HepG2 (cell line): ENCODE data around the gene ECM1.

Source experiments
- ASH2L ChIP-seq: fragments of 300-600, 200-600 bp; sonication (generic); IDR thresholded peaks from 2 replicates; pipeline ENCODE4 v1.7.0; 2017; ENCODE audit warnings: low read depth, mild to moderate bottlenecking, moderate library complexity, mixed read lengths, low read length; ENCODE audit not compliant: insufficient read length
- ELF4 ChIP-seq: sonication (generic); formaldehyde crosslinking; IDR thresholded peaks from 2 replicates; pipeline ENCODE4 v1.5.0; 2020; ENCODE audit warnings: missing genetic modification reagents, mild to moderate bottlenecking, moderate library complexity, borderline replicate concordance
- HCFC1 ChIP-seq: fragments of 150-350 bp; IDR thresholded peaks from 2 replicates; pipeline ENCODE4 v1.6.1; 2014; ENCODE audit warnings: low read depth, low read length
- KMT2A ChIP-seq: sonication (generic); formaldehyde crosslinking; IDR thresholded peaks from 2 replicates; pipeline ENCODE4 v1.4.0; 2020; ENCODE audit warnings: missing genetic modification reagents
- MED1 ChIP-seq: sonication (generic); formaldehyde crosslinking; IDR thresholded peaks from 2 replicates; pipeline ENCODE4 v1.4.0; 2020; ENCODE audit warnings: missing genetic modification reagents
- RFX5 ChIP-seq: IDR thresholded peaks from 2 replicates; pipeline ENCODE4 v1.6.1; 2011; ENCODE audit warnings: low read depth, low read length, improper control_type of control experiment
- TCF7 ChIP-seq: sonication (generic); IDR thresholded peaks from 2 replicates; pipeline ENCODE4 v1.6.1; 2016; ENCODE audit warnings: antibody characterized with exemption, low read depth
- ZBTB44 ChIP-seq: sonication (generic); formaldehyde crosslinking; IDR thresholded peaks from 2 replicates; pipeline ENCODE4 v1.4.0; 2020; ENCODE audit warnings: missing genetic modification reagents
- ZNF580 ChIP-seq: IDR thresholded peaks from 2 replicates; pipeline ENCODE4 v1.6.1; 2016; ENCODE audit warnings: low read depth, borderline replicate concordance

- no peak for TF ChIP-seq ZNF580
- no peak for TF ChIP-seq ZBTB44
- 0 out of 2 replicates have a peak, but pooled peaks have one; percentile 5 for TF ChIP-seq MED1 (CRISPR knock-in tag)
- TF ChIP-seq HCFC1 = no peak
- TF ChIP-seq ELF4 (CRISPR knock-in tag) = no peak
- no peak for TF ChIP-seq KMT2A (CRISPR knock-in tag)
- no peak for TF ChIP-seq RFX5
- TF ChIP-seq TCF7 = no peak
- TF ChIP-seq ASH2L = no peak
Observed at GRCh38 chr1:150477320-150477719, 30.6 kb upstream of the ECM1 start.
